DOHH2 (cell line): Measurements from ENCODE around the gene SCAMP4.

Experiments used
- H3F3A ChIP-seq: fragments of 200-600 bp; sonication (generic), shearing (Covaris generic); 2 replicates; pipeline ENCODE4 v1.6.0; 2016; ENCODE audit warnings: antibody characterized with exemption, mild to moderate bottlenecking; ENCODE audit not compliant: control insufficient read depth, insufficient read depth
- H3K27ac ChIP-seq: fragments of 200-600 bp; sonication (generic); 2 replicates; pipeline ENCODE4 v1.5.1; 2014; ENCODE audit warnings: low read depth, mild to moderate bottlenecking, low read length, moderate library complexity
- H3K27me3 ChIP-seq: fragments of 200-600 bp; sonication (generic); 2 replicates; pipeline ENCODE4 v1.6.1; 2014; ENCODE audit warnings: mild to moderate bottlenecking, low read length, mixed read lengths; ENCODE audit not compliant: control insufficient read depth
- H3K36me3 ChIP-seq: fragments of 200-600 bp; sonication (generic); 2 replicates; pipeline ENCODE4 v1.6.1; 2014; ENCODE audit warnings: mild to moderate bottlenecking, low read length, moderate library complexity, mixed read lengths; ENCODE audit not compliant: control insufficient read depth
- H3K4me1 ChIP-seq: fragments of 200-600 bp; sonication (generic); 2 replicates; pipeline ENCODE4 v1.6.1; 2014; ENCODE audit warnings: mild to moderate bottlenecking, low read length, mixed read lengths; ENCODE audit not compliant: control insufficient read depth
- H3K4me2 ChIP-seq: fragments of 200-600 bp; sonication (generic); 2 replicates; pipeline ENCODE4 v1.6.0; 2014; ENCODE audit warnings: mild to moderate bottlenecking, low read length, moderate library complexity
- H3K4me3 ChIP-seq: fragments of 200-600 bp; sonication (generic); 2 replicates; pipeline ENCODE4 v1.5.1; 2014; ENCODE audit warnings: mild to moderate bottlenecking, low read length, mixed read lengths
- H3K79me2 ChIP-seq: fragments of 200-600 bp; sonication (generic); 2 replicates; pipeline ENCODE4 v1.6.1; 2014; ENCODE audit warnings: mild to moderate bottlenecking, low read length, mixed read lengths; ENCODE audit not compliant: control insufficient read depth
- H3K9me2 ChIP-seq: fragments of 200-600 bp; sonication (generic); replicated peaks from 2 replicates; pipeline ENCODE4 v1.6.1; 2014; ENCODE audit warnings: mild to moderate bottlenecking, low read length, mixed read lengths; ENCODE audit not compliant: control insufficient read depth
- H3K9me3 ChIP-seq: fragments of 200-600 bp; sonication (generic); 2 replicates; pipeline ENCODE4 v1.6.1; 2014; ENCODE audit warnings: antibody characterized with exemption, low read length, mixed read lengths; ENCODE audit not compliant: control insufficient read depth, insufficient read depth
- H4K20me1 ChIP-seq: fragments of 200-600 bp; sonication (generic); 2 replicates; pipeline ENCODE4 v1.6.0; 2014; ENCODE audit warnings: low read depth, mild to moderate bottlenecking, antibody characterized with exemption, low read length, moderate library complexity; ENCODE audit not compliant: control insufficient read depth, insufficient read depth
- CTCF ChIP-seq: fragments of 200-600 bp; sonication (generic); IDR thresholded peaks from one replicate; pipeline ENCODE4 v1.5.1; 2014; ENCODE audit warnings: antibody characterized with exemption, mild to moderate bottlenecking, low read depth, low read length; ENCODE audit not compliant: poor library complexity, severe bottlenecking
- EZH2phosphoT487 ChIP-seq: fragments of 200-600 bp; sonication (generic); IDR thresholded peaks from 2 replicates; pipeline ENCODE4 v1.6.1; 2017; ENCODE audit warnings: borderline replicate concordance, mild to moderate bottlenecking, antibody characterized with exemption, low read length, moderate library complexity, mixed read lengths

Gene SCAMP4

GRCh38 chr19:1969176-1970002 lies 64.2 kb downstream of the SCAMP4 start:
- H3K79me2 ChIP-seq = peaks cover 62% of the 10 kb centered on the region
- H3K4me1 ChIP-seq = no peaks in the 10 kb centered on the region

DNA sequence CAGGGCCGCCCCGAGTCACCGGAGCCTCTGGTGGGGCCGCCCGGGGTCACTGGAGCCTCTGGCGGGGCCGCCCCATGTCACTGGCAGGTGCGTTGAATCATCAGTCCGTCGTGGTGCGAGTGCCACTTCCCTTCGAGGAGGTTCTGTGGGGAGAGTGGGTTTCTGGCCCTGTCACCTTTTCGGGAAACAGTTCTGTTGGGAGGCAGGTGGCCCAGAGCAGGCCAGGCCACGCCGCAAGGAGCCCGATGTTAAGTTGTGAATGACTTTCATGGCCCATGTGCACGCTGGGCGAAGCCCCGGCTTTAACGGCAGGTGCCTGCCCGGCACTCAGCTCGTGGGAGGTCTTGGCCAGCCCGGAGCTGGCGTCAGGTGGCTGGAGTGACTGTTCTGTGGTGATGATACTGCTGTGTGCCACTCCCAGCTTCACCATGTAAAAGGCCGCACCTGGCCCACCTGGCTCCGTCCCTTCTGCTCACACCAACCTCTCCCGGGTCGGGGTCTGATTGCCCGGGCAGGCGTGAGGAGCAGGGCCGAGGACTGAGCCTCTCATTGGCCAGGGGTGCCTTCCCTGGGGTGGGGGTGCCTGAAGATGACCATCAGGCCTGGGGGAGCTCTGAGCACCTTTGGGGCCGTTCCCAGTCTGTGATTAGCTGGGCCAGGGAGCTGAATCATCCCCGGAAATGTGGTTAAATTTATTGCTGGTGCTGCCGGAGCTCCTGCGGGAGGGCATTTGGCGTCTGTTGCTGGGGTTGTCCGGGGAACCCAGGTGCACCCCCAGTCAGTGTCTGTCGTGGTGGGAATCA lies 65.0 kb downstream of the SCAMP4 start:
- H3K79me2 ChIP-seq = peaks cover 68% of the 10 kb centered on the region
- H3K9me2 ChIP-seq = no peaks in the 10 kb centered on the region
- no peak overlapping the region for H3K4me2 ChIP-seq
- H4K20me1 ChIP-seq = no peaks in the 10 kb centered on the region
- no peak for TF ChIP-seq CTCF
- TF ChIP-seq EZH2phosphoT487 = no peak
- H3K27me3 ChIP-seq = no peaks in the 10 kb centered on the region
- no peak overlapping the region for H3K27ac ChIP-seq
- no peaks in the 10 kb centered on the region for H3K9me3 ChIP-seq
- no peaks in the 10 kb centered on the region for H3F3A ChIP-seq
- peaks cover 24% of the 10 kb centered on the region for H3K36me3 ChIP-seq
- no peak overlapping the region for H3K4me3 ChIP-seq
- no peaks in the 10 kb centered on the region for H3K4me1 ChIP-seq

More at GRCh38 chr19:1969176-1970002, 64.2 kb downstream of the SCAMP4 start:
- Histone ChIP-seq H3K4me2 (no peak overlapping the region), H3K36me3 (peaks cover 18% of the 10 kb centered on the region), H3K27me3 (no peaks in the 10 kb centered on the region), H4K20me1 (no peaks in the 10 kb centered on the region), H3K27ac (no peak overlapping the region), H3F3A (no peaks in the 10 kb centered on the region), H3K4me3 (no peak overlapping the region), H3K9me2 (no peaks in the 10 kb centered on the region), H3K9me3 (no peaks in the 10 kb centered on the region)
- TF ChIP-seq CTCF (no peak), EZH2phosphoT487 (no peak)

GRCh38 chr19:1970806-1971502 lies 65.8 kb downstream of the SCAMP4 start:
- Histone ChIP-seq H3K79me2 (peaks cover 73% of the 10 kb centered on the region), H3K4me1 (no peaks in the 10 kb centered on the region), H4K20me1 (no peaks in the 10 kb centered on the region), H3K27me3 (no peaks in the 10 kb centered on the region), H3K4me2 (no peak overlapping the region), H3K36me3 (peaks cover 30% of the 10 kb centered on the region), H3K9me2 (no peaks in the 10 kb centered on the region), H3F3A (no peaks in the 10 kb centered on the region), H3K9me3 (no peaks in the 10 kb centered on the region), H3K4me3 (no peak overlapping the region), H3K27ac (no peak overlapping the region)
- no peak for TF ChIP-seq EZH2phosphoT487
- TF ChIP-seq CTCF = no peak
